Natural killer cell treated with Interleukin-12 subunit alpha and Interleukin-12 subunit beta and Interleukin-15 and Interleukin-18, amount 100 ng/mL, for 72 hours (primary cell): ENCODE measurements around the gene COL4A1. TPM values are rescaled to one million over a fixed set of nuclear protein-coding genes. Genes with fewer than 3 reads are reported as not detected.

ENCODE experiments used
- ATAC-seq, 2 donors: fragments of 150-1000 bp; cut with Tn5 transposase in 1 of 2; sonication (Bioruptor Pico), chemical (Tn5 transposase) in 1 of 2; 2 replicates each; pipeline ENCODE4 v1.10.0; 2021
- DNase-seq: peaks from one replicate; pipeline ENCODE4 v3.0.0; 2022; ENCODE audit warnings: low spot score
- H3K27ac Mint-ChIP-seq, 2 donors: 1 replicate in 1 of 2; 2 replicates in 1 of 2; pipeline ENCODE4 v1.8.0; 2022; ENCODE audit warnings: mixed read lengths in 2 of 2, mild to moderate bottlenecking in 1 of 2, moderate library complexity in 1 of 2
- H3K27me3 Mint-ChIP-seq, 2 donors: 1 replicate in 1 of 2; 2 replicates in 1 of 2; pipeline ENCODE4 v1.8.0; 2022; ENCODE audit warnings: mixed read lengths in 2 of 2
- H3K36me3 Mint-ChIP-seq: one replicate; pipeline ENCODE4 v1.8.0; 2022; ENCODE audit warnings: mixed read lengths
- H3K4me1 Mint-ChIP-seq, 2 donors: 1 replicate in 1 of 2; 2 replicates in 1 of 2; pipeline ENCODE4 v1.8.0; 2022; ENCODE audit warnings: low read depth in 2 of 2, mixed read lengths in 2 of 2, mild to moderate bottlenecking in 1 of 2
- H3K4me3 Mint-ChIP-seq: one replicate; pipeline ENCODE4 v1.8.0; 2022; ENCODE audit warnings: mixed read lengths
- H3K9me3 Mint-ChIP-seq: 2 replicates; pipeline ENCODE4 v1.8.0; 2022; ENCODE audit warnings: mixed read lengths
- total RNA-seq, 2 donors: library from RNA; stranded (reverse); gene quantifications; one replicate each; pipeline ENCODE4 v1.2.3, GENCODE V29; 2022

The COL4A1 gene
- not detected for total RNA-seq

DNA sequence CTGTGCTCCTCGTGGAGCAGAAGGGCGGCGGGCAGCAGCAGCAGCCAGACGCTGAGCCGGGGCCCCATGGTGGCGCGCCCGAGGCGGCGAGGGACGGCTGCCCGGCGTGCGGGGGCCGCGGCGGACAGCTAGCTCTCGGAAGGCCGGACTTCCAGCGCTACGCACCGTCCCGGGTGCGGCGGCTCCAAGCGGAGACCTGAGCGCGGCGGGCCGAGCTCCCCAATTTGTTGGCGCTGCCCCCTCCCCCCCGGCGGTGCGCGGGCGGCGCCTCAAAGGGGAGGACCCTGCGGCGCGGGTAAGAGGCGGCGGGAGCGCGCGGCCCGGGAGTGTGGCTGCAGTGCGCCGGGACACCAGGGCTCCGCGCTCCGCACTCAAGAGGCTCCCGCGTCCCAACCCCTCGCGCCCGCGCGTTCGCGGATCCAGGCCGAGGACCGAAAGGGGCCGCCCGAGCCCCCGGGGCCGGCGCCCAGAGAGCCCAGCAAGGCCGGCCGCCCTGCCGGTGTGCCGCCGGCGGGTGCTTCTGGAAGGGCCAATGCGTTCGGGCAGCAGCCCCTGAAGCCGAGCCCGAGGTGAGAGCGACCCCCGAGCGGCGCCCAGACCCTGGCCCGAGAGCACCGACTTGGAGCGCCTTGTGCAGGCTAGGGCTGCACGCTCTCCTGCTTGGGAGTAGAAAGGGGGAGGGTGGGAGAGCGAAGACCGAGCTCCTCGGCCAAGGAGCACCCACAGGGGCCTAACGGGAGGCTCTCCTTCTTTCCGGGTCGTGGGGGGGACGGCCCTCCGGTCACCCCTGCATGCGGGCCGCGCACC, at the start of gene COL4A1, which contains the start of gene COL4A2:
COL4A1 (minus strand) TSS at position 198 of the 807 bp plus-strand sequence; CDS start at position 68, 130 bp downstream.
COL4A2 (plus strand) TSS at position 325 of the 807 bp plus-strand sequence. CDS start 620 bp downstream, outside the sequence.
- H3K27me3 Mint-ChIP-seq = peaks cover 48 to 59% of the 10 kb centered on the region in 2 donors
- H3K9me3 Mint-ChIP-seq = no peaks in the 10 kb centered on the region
- no peak within 1 kb of the TSS for H3K27ac Mint-ChIP-seq
- ATAC-seq = no peak
- no peaks in the 10 kb centered on the region for H3K36me3 Mint-ChIP-seq
- H3K4me3 Mint-ChIP-seq = no peak within 1 kb of the TSS
- peaks cover 0 to 2% of the 10 kb centered on the region in 2 donors for H3K4me1 Mint-ChIP-seq
- no peak for DNase-seq

GRCh38 chr13:110356362-110356761, 49.4 kb upstream of the COL4A1 start:
- H3K4me3 Mint-ChIP-seq = no peak overlapping the region
- H3K27ac Mint-ChIP-seq = no peak overlapping the region
- no peaks in the 10 kb centered on the region for H3K9me3 Mint-ChIP-seq
- ATAC-seq (no peak), DNase-seq (no peak)
- no peaks in the 10 kb centered on the region for H3K36me3 Mint-ChIP-seq
- no peaks in the 10 kb centered on the region for H3K4me1 Mint-ChIP-seq
- peaks cover 4 to 19% of the 10 kb centered on the region in 2 donors for H3K27me3 Mint-ChIP-seq

- ATAC-seq (no peak), DNase-seq (no peak)
- Mint-ChIP-seq H3K4me3 (no peak overlapping the region), H3K4me1 (no peaks in the 10 kb centered on the region), H3K9me3 (no peaks in the 10 kb centered on the region), H3K27ac (no peak overlapping the region), H3K36me3 (no peaks in the 10 kb centered on the region), H3K27me3 (peaks cover 4 to 24% of the 10 kb centered on the region in 2 donors)
These were observed 47.9 kb upstream of the COL4A1 start for GRCh38 chr13:110354715-110355473.

- Mint-ChIP-seq H3K27ac (no peak overlapping the region), H3K9me3 (no peaks in the 10 kb centered on the region), H3K4me3 (no peak overlapping the region), H3K36me3 (no peaks in the 10 kb centered on the region), H3K27me3 (peaks cover 4 to 20% of the 10 kb centered on the region in 2 donors), H3K4me1 (no peaks in the 10 kb centered on the region)
- ATAC-seq = no peak
- no peak for DNase-seq
These were observed 47.2 kb upstream of the COL4A1 start for GRCh38 chr13:110354123-110354627.

DNA sequence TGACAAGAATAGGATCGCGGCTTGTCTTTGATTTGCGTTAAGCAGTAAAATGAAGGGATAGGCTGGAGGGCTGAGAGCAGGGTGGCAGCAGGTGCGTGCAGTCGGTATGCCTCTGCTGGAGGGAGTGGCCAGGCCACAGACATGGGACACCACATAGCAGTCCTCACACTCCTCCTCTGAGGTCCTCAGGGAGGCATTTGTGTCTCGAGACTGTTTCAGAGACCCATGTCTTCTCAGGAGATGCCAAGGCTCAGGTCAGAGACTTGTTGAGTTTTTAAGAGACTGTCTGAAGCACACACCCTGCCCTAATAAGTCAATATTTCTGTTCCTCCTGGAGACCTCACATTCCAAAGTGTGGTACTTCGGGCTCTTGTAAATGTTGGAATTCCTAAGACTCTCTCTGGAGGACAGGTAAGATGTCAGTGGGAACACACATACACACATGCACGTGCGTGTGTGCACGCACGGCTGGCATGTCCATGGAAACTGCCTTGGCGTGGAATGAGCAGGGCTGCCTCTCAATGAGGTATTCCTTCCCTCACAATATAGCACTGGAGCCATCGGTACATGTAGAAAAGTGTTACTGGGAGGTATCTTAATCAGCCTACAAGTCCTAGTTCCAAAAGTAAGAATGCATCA, 46.5 kb upstream of the COL4A1 start:
- ATAC-seq = no peak
- H3K4me3 Mint-ChIP-seq = no peak overlapping the region

GRCh38 chr13:110352735-110353134, 45.8 kb upstream of the COL4A1 start:
- Mint-ChIP-seq H3K4me3 (no peak overlapping the region), H3K36me3 (no peaks in the 10 kb centered on the region), H3K27ac (no peak overlapping the region), H3K4me1 (no peaks in the 10 kb centered on the region), H3K9me3 (no peaks in the 10 kb centered on the region), H3K27me3 (peaks cover 4 to 20% of the 10 kb centered on the region in 2 donors)
- no peak for DNase-seq
- ATAC-seq = no peak

More for the DNA sequence above, 46.5 kb upstream of the COL4A1 start:
- no peaks in the 10 kb centered on the region for H3K36me3 Mint-ChIP-seq
- no peaks in the 10 kb centered on the region for H3K4me1 Mint-ChIP-seq
- peaks cover 4 to 20% of the 10 kb centered on the region in 2 donors for H3K27me3 Mint-ChIP-seq
- no peak overlapping the region for H3K27ac Mint-ChIP-seq
- no peaks in the 10 kb centered on the region for H3K9me3 Mint-ChIP-seq
- no peak for DNase-seq

DNA sequence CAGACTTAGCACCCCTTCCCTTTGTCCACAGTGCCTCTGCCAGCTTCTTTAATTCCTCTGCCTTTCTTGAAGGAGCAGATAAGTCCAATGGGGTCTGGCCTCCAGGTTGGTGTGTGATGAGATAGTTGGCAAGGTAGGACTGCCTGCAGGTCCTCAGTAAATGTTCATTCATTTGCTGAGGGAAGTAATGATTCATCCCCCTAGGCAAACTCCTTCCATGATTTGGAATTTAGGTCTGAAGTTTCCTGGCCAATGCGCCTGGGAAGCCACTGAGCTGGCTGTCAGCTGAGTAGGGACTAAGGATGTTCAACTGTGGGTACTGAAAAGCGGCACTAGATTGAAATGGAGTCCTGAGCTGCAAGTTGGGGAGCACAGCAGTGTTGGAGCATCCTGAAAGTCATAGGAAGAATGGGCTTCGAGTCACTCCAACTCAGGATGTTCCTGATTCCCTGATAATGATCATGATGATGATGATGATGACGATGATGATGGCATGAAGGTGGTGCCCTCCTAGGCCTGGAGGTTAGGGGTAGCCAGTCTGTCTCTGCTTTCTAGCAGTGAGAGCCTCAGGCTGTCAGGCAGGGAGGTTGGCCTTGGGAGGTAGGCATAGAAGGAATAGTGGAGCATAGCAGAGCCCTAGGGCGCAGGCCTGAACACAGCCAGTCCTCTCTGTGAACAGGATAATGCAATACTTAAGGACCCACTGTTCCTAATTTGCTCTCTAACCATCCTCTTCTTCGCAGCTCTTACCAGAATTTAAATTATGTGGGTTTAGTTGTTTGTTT, 44.9 kb upstream of the COL4A1 start:
- ATAC-seq (peak in 1 of 2 donors; percentile 40), DNase-seq (no peak)
- Mint-ChIP-seq H3K36me3 (no peaks in the 10 kb centered on the region), H3K27me3 (peaks cover 4 to 20% of the 10 kb centered on the region in 2 donors), H3K9me3 (no peaks in the 10 kb centered on the region), H3K4me1 (no peaks in the 10 kb centered on the region), H3K27ac (no peak overlapping the region), H3K4me3 (no peak overlapping the region)

GRCh38 chr13:110350509-110350908, 43.6 kb upstream of the COL4A1 start:
- H3K4me1 Mint-ChIP-seq = no peaks in the 10 kb centered on the region
- no peak for ATAC-seq
- H3K36me3 Mint-ChIP-seq = no peaks in the 10 kb centered on the region
- H3K4me3 Mint-ChIP-seq = no peak overlapping the region
- no peak overlapping the region for H3K27ac Mint-ChIP-seq
- no peaks in the 10 kb centered on the region for H3K9me3 Mint-ChIP-seq
- H3K27me3 Mint-ChIP-seq = peaks cover 4 to 20% of the 10 kb centered on the region in 2 donors
- DNase-seq = no peak

GRCh38 chr13:110350049-110350448, 43.1 kb upstream of the COL4A1 start:
- no peaks in the 10 kb centered on the region for H3K9me3 Mint-ChIP-seq
- H3K36me3 Mint-ChIP-seq = no peaks in the 10 kb centered on the region
- H3K4me3 Mint-ChIP-seq = no peak overlapping the region
- no peak overlapping the region for H3K27ac Mint-ChIP-seq
- DNase-seq (no peak), ATAC-seq (no peak)
- H3K4me1 Mint-ChIP-seq = no peaks in the 10 kb centered on the region
- peaks cover 4 to 21% of the 10 kb centered on the region in 2 donors for H3K27me3 Mint-ChIP-seq

DNA sequence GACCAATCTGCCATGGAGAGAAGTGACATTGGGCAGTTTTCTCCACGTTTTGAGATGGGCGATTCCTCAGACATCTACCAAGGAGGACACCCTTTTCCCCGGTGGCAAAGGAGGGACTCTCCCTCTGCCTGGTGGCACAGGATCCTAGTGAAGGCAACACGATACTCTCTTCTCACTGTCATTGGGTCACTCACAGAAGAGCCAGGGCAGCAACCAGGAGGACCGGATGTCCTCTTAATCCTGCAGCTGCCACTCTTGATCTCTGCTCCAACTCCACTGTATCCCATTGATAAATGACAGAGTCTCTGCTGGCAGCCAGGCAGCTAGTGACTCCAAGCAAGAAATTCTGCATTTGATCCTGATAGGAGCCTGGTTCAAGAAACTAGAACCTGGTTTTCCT, 42.3 kb upstream of the COL4A1 start:
- DNase-seq (no peak), ATAC-seq (no peak)

GRCh38 chr13:110348309-110349105, 41.5 kb upstream of the COL4A1 start:
- no peak for ATAC-seq
- no peak overlapping the region for H3K27ac Mint-ChIP-seq

More for the DNA sequence above, 42.3 kb upstream of the COL4A1 start:
- H3K4me1 Mint-ChIP-seq = no peaks in the 10 kb centered on the region
- no peaks in the 10 kb centered on the region for H3K9me3 Mint-ChIP-seq
- no peak overlapping the region for H3K4me3 Mint-ChIP-seq
- H3K36me3 Mint-ChIP-seq = no peaks in the 10 kb centered on the region
- H3K27me3 Mint-ChIP-seq = peaks cover 4 to 27% of the 10 kb centered on the region in 2 donors
- no peak overlapping the region for H3K27ac Mint-ChIP-seq

DNA sequence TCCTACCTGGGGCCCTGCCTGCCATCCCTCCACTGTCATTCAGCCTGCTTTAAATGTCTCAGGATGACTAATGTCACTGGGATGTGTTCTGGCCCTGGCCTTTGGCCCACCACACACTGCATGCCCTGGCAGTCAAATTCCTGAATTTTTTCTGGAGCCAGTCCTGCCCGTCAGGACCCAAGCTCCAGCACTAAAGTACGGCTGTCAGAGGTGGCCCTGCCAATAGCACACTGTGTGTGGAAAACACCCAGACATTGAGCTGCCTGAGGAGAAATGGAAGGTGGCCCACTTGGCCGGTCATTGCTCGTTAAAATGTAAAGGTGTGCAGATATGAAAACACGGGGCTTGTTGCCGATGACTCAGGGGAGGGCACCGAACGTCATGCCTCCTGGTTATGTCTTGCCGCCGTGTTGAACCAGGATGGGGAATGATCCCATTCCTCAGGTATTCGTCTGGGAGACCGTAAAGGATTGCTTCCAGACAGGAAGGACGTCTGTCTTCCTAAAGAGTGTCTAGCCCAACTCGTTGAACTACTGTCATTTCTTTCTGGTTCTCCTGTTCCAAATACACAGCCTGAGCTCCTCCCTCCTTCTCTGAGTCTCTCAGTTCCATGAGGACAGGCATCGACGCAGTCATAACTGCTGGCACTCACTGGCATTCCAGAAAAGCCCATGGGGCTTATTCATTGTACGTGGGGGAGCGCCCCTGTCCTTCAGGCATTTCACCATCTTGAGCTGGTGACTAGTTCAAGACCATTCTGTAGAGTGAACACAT, 40.8 kb upstream of the COL4A1 start:
- no peak for DNase-seq
- H3K4me1 Mint-ChIP-seq = no peaks in the 10 kb centered on the region
- no peak for ATAC-seq
- no peaks in the 10 kb centered on the region for H3K36me3 Mint-ChIP-seq
- H3K4me3 Mint-ChIP-seq = no peak overlapping the region
- no peak overlapping the region for H3K27ac Mint-ChIP-seq
- no peaks in the 10 kb centered on the region for H3K9me3 Mint-ChIP-seq
- peaks cover 4 to 27% of the 10 kb centered on the region in 2 donors for H3K27me3 Mint-ChIP-seq

More at GRCh38 chr13:110348309-110349105, 41.5 kb upstream of the COL4A1 start:
- no peak overlapping the region for H3K4me3 Mint-ChIP-seq
- no peaks in the 10 kb centered on the region for H3K4me1 Mint-ChIP-seq
- no peaks in the 10 kb centered on the region for H3K36me3 Mint-ChIP-seq
- H3K9me3 Mint-ChIP-seq = no peaks in the 10 kb centered on the region
- no peak for DNase-seq
- H3K27me3 Mint-ChIP-seq = peaks cover 4 to 27% of the 10 kb centered on the region in 2 donors
